ENCODE results near the gene SLC6A3.

The SLC6A3 gene

DNA sequence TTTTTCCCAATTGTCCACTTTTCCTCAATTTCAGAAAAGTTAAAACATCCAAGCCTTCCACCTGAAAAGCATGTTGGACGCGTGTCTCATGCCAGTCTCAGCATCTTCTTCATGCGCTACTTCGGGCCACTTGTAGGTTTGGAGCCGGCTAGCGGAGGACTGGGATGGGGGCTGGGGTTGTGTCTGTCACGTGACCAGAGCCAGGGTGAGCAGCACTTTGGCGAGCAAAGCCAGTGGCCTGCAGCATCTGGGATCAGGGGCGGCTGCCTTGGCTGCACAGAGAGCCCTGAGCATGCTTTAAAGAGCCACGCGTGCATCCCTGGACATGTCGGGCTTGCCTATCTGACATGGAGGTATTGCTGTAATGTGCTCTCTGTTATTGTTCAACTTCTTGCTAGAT is 41.2 kb downstream of the SLC6A3 start:
- DNase-seq (ENCODE audit: insufficient read length, low spot score) = no peak
- TF ChIP-seq POLR2A (IDR thresholded peaks at IDR 0.05; ENCODE audit: low read depth, low read length) (no peak), SPI1 (IDR thresholded peaks at IDR 0.05; ENCODE audit: low read depth, low read length) (no peak), POU2F2 (IDR thresholded peaks at IDR 0.05; ENCODE audit: low read depth, low read length) (no peak), PAX5 (IDR thresholded peaks at IDR 0.05; ENCODE audit: insufficient read depth, low read length, severe bottlenecking) (no peak), POLR2AphosphoS5 (IDR thresholded peaks at IDR 0.05; ENCODE audit: low read depth, low read length) (no peak), TAF1 (IDR thresholded peaks at IDR 0.05; ENCODE audit: low read depth, low read length) (no peak)
- FAIRE-seq = no peak

GRCh38 chr5:1402611-1403255 is 42.5 kb downstream of the SLC6A3 start:
- no peak for TF ChIP-seq SPI1 (IDR thresholded peaks at IDR 0.05; ENCODE audit: low read depth, low read length)
- no peak for TF ChIP-seq POLR2AphosphoS5 (IDR thresholded peaks at IDR 0.05; ENCODE audit: low read depth, low read length)
- no peak for TF ChIP-seq TAF1 (IDR thresholded peaks at IDR 0.05; ENCODE audit: low read depth, low read length)
- TF ChIP-seq PAX5 (IDR thresholded peaks at IDR 0.05; ENCODE audit: insufficient read depth, low read length, severe bottlenecking) = no peak
- no peak for TF ChIP-seq POLR2A (IDR thresholded peaks at IDR 0.05; ENCODE audit: low read depth, low read length)
- TF ChIP-seq POU2F2 (IDR thresholded peaks at IDR 0.05; ENCODE audit: low read depth, low read length) = no peak
- FAIRE-seq (no peak), DNase-seq (ENCODE audit: insufficient read length, low spot score) (no peak)

DNA sequence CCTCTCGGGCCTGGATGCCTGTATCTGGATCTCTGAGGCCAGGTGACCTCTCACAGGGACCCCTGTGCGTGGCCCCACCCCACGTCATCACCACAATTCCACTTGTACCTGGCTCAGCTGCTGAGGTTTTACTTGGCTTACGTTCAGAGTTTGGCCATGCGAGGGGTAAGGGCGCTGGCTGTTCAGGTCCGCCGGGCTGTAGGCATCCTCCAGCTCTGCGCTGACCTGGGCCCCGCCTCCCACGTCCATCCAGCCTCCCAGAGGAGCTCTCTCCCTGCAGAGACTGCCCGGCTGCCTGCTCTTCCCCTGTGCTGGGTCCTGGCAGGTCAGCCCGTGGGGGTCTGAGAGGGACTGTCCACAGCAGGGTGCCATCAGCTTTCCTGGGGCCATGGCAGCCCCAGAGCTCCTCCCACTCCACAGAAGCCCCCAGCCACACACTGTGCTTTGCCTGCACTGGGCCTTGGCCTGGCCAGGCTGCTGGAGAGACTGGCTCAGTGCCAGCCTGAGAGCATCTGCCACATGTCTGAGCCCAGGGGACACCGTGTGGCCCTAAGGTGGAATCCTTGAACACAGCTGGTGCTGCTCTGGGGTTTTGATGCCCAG is 43.6 kb downstream of the SLC6A3 start:
- DNase-seq (ENCODE audit: insufficient read length, low spot score) (no peak), FAIRE-seq (no peak)
- no peak for TF ChIP-seq POLR2A (IDR thresholded peaks at IDR 0.05; ENCODE audit: low read depth, low read length)
- no peak for TF ChIP-seq POLR2AphosphoS5 (IDR thresholded peaks at IDR 0.05; ENCODE audit: low read depth, low read length)
- TF ChIP-seq TAF1 (IDR thresholded peaks at IDR 0.05; ENCODE audit: low read depth, low read length) = no peak
- no peak for TF ChIP-seq SPI1 (IDR thresholded peaks at IDR 0.05; ENCODE audit: low read depth, low read length)
- TF ChIP-seq PAX5 (IDR thresholded peaks at IDR 0.05; ENCODE audit: insufficient read depth, low read length, severe bottlenecking) = no peak
- TF ChIP-seq POU2F2 (IDR thresholded peaks at IDR 0.05; ENCODE audit: low read depth, low read length) = no peak

- no peak for DNase-seq (ENCODE audit: insufficient read length, low spot score)
- TF ChIP-seq POLR2AphosphoS5 (IDR thresholded peaks at IDR 0.05; ENCODE audit: low read depth, low read length) = no peak
- TF ChIP-seq POLR2A (IDR thresholded peaks at IDR 0.05; ENCODE audit: low read depth, low read length) = no peak
- no peak for TF ChIP-seq PAX5 (IDR thresholded peaks at IDR 0.05; ENCODE audit: insufficient read depth, low read length, severe bottlenecking)
- TF ChIP-seq TAF1 (IDR thresholded peaks at IDR 0.05; ENCODE audit: low read depth, low read length) = no peak
- no peak for TF ChIP-seq SPI1 (IDR thresholded peaks at IDR 0.05; ENCODE audit: low read depth, low read length)
- TF ChIP-seq POU2F2 (IDR thresholded peaks at IDR 0.05; ENCODE audit: low read depth, low read length) = no peak
Measured at GRCh38 chr5:1400936-1401335, 44.3 kb downstream of the SLC6A3 start.

GRCh38 chr5:1400211-1400855 is 44.9 kb downstream of the SLC6A3 start:
- TF ChIP-seq POLR2AphosphoS5 (IDR thresholded peaks at IDR 0.05; ENCODE audit: low read depth, low read length) (no peak), SPI1 (IDR thresholded peaks at IDR 0.05; ENCODE audit: low read depth, low read length) (no peak), PAX5 (IDR thresholded peaks at IDR 0.05; ENCODE audit: insufficient read depth, low read length, severe bottlenecking) (no peak), POLR2A (IDR thresholded peaks at IDR 0.05; ENCODE audit: low read depth, low read length) (no peak), TAF1 (IDR thresholded peaks at IDR 0.05; ENCODE audit: low read depth, low read length) (no peak), POU2F2 (IDR thresholded peaks at IDR 0.05; ENCODE audit: low read depth, low read length) (no peak)
- no peak for DNase-seq (ENCODE audit: insufficient read length, low spot score)
- FAIRE-seq = no peak

More at GRCh38 chr5:1400936-1401335, 44.3 kb downstream of the SLC6A3 start:
- FAIRE-seq = no peak

DNA sequence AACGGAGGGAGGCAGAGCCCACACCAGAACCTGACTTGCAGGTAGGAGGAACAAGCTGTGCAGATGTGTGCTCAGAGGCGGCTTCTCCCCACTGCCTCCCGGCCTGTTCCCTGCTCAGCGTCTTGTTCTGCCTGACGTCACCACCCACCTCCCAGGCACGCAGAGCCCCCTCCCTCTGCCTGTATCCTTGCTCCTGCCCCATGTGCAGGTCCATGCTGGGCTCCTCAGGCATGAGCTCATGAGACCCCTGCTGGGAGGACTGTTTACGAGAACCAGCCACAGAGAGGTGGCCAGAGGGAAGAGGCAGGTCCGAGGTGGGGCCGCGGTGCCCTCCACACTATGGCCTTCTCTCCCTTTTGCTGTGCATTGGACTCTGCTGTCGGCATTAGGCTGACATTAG is 45.5 kb downstream of the SLC6A3 start:
- TF ChIP-seq POLR2A (IDR thresholded peaks at IDR 0.05; ENCODE audit: low read depth, low read length) (no peak), POLR2AphosphoS5 (IDR thresholded peaks at IDR 0.05; ENCODE audit: low read depth, low read length) (no peak), PAX5 (IDR thresholded peaks at IDR 0.05; ENCODE audit: insufficient read depth, low read length, severe bottlenecking) (no peak), SPI1 (IDR thresholded peaks at IDR 0.05; ENCODE audit: low read depth, low read length) (no peak), TAF1 (IDR thresholded peaks at IDR 0.05; ENCODE audit: low read depth, low read length) (no peak), POU2F2 (IDR thresholded peaks at IDR 0.05; ENCODE audit: low read depth, low read length) (no peak)
- DNase-seq (ENCODE audit: insufficient read length, low spot score) (no peak), FAIRE-seq (no peak)

- FAIRE-seq (no peak), DNase-seq (ENCODE audit: insufficient read length, low spot score) (no peak)
- TF ChIP-seq SPI1 (IDR thresholded peaks at IDR 0.05; ENCODE audit: low read depth, low read length) = no peak
- TF ChIP-seq POLR2A (IDR thresholded peaks at IDR 0.05; ENCODE audit: low read depth, low read length) = no peak
- no peak for TF ChIP-seq POU2F2 (IDR thresholded peaks at IDR 0.05; ENCODE audit: low read depth, low read length)
- no peak for TF ChIP-seq POLR2AphosphoS5 (IDR thresholded peaks at IDR 0.05; ENCODE audit: low read depth, low read length)
- no peak for TF ChIP-seq TAF1 (IDR thresholded peaks at IDR 0.05; ENCODE audit: low read depth, low read length)
- TF ChIP-seq PAX5 (IDR thresholded peaks at IDR 0.05; ENCODE audit: insufficient read depth, low read length, severe bottlenecking) = no peak
Measured at GRCh38 chr5:1396293-1396816, 48.9 kb downstream of the SLC6A3 start.

- FAIRE-seq (no peak), DNase-seq (ENCODE audit: insufficient read length, low spot score) (no peak)
- TF ChIP-seq POLR2AphosphoS5 (IDR thresholded peaks at IDR 0.05; ENCODE audit: low read depth, low read length) (no peak), TAF1 (IDR thresholded peaks at IDR 0.05; ENCODE audit: low read depth, low read length) (no peak), SPI1 (IDR thresholded peaks at IDR 0.05; ENCODE audit: low read depth, low read length) (no peak), POLR2A (IDR thresholded peaks at IDR 0.05; ENCODE audit: low read depth, low read length) (no peak), PAX5 (IDR thresholded peaks at IDR 0.05; ENCODE audit: insufficient read depth, low read length, severe bottlenecking) (no peak), POU2F2 (IDR thresholded peaks at IDR 0.05; ENCODE audit: low read depth, low read length) (no peak)
Measured at GRCh38 chr5:1394881-1395860, 50.1 kb downstream of the SLC6A3 start.
